ENCODE data around the gene ZNF385B.

DNA sequence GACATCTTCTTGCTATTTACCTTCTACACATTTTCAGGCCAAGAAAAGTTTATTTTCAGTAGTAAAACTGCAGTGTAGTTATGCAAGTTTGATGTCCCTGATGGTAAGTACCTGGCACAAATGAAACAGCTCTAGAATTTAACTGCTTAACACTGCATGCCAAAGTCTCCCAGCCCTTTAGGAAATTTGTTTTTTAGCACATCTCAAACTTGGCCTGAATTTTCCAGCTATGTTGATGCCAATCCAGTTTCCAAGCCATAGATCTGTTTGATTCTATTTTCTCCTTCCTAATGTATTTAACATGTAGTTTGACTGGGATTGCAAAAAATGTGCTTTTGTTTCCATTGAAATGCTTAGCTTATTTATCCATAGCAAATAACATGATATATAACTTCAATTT lies 29.3 kb upstream of the ZNF385B start:
- TF ChIP-seq POLR2A (IDR thresholded peaks at IDR 0.05): no peak
- no peak for TF ChIP-seq POLR2AphosphoS5 (IDR thresholded peaks at IDR 0.05)
- TF ChIP-seq, protein P1, sequence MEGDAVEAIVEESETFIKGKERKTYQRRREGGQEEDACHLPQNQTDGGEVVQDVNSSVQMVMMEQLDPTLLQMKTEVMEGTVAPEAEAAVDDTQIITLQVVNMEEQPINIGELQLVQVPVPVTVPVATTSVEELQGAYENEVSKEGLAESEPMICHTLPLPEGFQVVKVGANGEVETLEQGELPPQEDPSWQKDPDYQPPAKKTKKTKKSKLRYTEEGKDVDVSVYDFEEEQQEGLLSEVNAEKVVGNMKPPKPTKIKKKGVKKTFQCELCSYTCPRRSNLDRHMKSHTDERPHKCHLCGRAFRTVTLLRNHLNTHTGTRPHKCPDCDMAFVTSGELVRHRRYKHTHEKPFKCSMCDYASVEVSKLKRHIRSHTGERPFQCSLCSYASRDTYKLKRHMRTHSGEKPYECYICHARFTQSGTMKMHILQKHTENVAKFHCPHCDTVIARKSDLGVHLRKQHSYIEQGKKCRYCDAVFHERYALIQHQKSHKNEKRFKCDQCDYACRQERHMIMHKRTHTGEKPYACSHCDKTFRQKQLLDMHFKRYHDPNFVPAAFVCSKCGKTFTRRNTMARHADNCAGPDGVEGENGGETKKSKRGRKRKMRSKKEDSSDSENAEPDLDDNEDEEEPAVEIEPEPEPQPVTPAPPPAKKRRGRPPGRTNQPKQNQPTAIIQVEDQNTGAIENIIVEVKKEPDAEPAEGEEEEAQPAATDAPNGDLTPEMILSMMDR (IDR thresholded peaks at IDR 0.05): no peak
